GM21381 (cell line): ENCODE measurements around the gene NTM.

Experiments used
- ATAC-seq: cut with Tn5 transposase; IDR thresholded peaks from one replicate; pipeline ENCODE4 v1.9.1; 2021; ENCODE audit warnings: mild to moderate bottlenecking, moderate library complexity; ENCODE audit not compliant: unreplicated experiment

NTM gene

DNA sequence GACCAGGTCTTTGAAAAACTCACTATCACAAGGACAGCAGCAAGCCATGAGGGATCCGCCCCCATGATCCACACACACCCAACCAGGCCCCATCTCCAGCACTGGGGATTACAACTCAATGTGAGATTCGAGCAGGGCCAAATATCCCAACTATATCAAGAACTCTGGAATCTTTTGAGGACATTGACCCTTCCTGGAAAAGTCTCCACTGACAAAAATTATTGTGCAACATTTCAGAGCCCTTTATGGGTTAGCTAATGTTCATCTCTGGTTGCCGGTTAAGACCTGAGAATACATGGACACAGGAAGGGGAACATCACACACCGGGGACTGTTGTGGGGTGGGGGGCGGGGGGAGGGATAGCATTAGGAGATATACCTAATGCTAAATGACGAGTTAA is 479.1 kb downstream of the NTM start:
- ATAC-seq, result no peak

DNA sequence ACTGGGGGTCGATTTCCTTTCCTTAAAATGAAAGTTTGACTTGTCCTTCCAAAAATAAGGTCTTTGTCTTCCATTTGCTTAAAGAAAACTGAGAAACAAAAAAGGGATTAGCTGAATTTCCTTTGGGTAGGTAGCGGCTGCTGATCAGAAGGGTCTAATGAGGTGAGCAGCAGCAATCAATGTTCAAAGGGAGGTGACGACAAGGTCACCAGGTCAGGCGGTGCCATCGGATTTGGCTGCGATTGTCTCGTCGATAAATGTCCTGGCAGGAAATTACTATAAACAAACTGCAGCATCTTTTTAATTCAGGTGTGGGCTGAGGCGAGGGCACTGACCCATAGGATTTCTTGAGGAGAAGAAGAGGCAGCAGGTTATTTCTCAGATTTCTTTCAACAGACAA is 480.1 kb downstream of the NTM start:
- ATAC-seq, result no peak

DNA sequence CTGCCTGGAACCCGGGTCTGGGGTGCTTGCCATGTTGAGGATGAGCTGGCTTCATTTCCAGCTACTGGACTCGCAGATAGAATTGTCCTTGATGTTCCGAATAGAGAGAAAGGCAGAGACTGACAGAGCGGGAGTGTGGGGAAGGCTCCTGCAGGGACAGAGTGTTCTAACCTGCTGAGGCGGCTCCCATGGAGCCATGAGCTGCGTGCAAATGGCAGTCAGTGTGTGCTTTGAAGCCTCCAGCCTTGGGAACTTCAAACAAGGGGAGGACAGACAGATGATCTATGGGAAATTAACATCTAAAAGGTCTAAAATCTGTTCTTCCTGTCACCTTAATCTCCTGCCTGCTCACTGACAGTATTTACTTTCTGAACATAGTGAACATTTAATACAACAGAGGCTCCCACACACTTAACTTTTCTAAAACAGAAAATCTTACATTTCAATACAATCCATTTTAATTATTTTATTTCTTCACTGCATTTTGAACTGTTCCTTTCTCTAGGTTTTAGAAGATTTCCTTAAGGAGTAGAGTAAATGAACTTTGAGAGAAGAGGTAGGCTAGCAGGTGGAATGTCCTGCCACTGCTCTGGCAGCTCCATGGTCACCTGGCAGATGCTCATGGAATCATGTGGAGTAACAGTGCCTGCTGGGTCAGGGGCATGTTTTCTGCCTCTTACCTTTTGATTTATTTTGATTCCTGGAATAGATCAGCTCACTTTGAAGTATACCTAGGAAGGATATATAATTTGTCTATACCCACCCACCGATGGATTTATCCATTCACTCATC is 481.7 kb downstream of the NTM start:
- ATAC-seq, result no peak

DNA sequence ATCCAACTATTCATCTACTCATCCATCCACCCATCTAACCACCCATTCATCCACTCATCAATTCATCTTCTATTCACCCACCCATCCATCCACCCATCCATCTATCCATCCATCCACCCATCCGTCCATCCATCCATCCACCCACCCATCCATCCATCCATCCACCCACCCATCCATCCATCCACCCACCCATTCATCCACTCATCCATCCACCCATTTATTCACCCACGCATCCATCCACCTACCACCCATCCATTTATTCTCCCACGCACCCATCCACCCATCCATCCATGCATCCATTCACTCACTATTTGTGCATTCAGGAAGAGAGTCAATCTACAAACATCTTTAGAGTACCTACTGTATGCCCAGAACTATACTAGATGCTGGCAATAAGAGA is 482.3 kb downstream of the NTM start:
- ATAC-seq, result no peak

DNA sequence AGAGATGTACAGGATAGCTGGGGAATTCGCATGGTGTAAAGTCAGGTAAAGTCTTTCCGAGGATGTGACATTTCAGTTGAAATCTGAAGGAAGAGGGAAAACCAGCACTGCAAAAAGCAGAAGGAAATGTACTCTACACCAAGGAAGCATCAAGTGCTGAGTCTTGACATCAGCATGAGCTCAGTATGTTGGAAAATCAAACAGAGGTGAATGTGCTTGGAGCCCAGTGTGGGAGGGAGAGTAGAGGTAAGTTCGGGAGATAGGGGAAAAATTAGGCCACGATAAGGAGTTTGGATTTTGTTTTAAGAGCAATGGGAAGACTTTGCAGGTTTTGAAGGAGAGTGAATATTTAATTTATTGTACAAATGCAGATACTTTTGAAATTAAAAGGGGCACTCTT is 484.0 kb downstream of the NTM start:
- ATAC-seq, result no peak

DNA sequence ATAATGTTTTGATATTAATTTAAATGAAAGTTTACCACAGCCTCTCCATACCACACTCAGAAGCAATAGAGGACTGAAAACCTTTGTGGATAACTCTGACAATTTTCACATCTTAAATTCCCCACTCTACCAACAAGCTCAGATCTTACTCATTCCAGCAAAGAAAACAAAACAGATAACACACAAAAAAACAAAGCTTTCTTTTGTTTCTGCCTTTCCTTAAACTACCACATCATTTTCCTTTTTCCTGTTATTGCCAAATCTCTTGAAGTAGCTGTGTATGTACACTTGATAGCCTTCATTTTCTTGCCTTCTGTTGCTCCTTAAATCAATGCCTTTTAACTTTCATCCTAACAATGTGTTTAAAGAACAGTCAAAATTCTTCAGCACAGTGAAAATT is 484.9 kb downstream of the NTM start:
- no peak for ATAC-seq

DNA sequence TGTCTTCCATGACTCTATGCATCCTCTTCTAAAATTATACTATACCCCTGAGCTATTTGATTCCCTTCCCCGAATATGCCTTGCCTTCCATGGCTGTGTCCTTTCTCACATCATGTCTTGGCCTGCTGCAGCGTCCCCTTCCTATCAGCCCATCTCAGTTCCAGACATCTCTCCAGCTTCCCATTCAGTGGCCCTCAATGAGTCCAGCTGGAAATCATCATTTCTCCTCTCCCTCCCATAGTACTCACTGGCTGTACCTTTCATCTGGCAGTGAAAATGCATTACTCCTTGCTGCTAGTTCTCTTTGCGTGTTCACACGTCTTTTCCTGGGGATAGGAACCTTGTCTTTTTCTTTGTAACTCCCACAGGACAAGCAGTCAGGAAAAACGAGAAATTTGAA is 486.8 kb downstream of the NTM start:
- ATAC-seq, result no peak

DNA sequence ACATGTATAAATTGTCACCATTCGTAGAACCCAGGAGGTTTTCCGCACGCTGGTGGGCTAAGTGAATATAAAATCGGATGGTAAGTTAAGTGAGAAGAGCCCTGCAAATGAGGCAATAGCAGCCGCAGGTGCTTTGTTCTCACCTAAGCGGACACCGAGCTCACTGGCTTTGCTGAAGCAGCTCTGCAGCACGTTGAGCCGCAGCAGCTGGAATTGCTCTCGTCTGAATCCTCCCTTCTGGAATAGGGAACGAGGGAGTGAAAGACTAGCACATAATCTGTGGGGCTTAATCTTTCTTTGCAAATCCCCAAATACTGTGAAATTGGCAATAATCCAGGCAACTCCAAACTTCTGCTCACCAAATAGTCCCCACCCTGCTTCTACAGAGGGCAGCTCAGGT is 488.1 kb downstream of the NTM start:
- no peak for ATAC-seq

DNA sequence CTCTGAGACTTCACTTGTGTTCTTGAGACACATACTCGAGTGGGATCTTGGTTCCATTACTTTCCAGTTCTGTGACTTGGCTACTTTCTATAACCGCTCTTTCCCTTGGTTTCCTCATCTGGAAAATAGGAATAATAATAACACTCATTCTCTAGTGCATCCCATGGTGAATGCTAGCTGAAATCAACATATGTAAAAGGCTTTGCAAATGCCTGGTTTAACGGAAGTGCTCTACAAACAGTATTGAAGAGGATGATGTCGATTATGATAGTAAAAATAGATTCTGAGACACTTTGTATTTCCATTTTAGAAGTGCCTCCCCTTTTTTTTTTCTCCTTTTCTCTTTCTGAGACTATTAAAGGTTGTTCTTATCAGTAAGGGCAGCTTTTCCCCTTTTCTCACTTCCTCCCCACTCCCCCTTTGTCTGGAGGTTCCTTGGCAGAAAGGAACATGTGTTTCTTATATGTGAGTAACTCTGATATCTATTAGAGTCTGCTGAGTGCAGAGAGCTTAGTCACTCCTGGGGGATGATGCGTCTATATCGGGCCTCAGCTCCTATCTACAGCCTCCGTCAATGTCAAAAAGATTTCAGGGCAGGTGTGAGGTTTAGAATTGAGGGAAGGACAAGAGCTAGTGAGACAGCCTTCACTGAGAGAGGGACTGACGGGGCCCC is 489.3 kb downstream of the NTM start:
- no peak for ATAC-seq

DNA sequence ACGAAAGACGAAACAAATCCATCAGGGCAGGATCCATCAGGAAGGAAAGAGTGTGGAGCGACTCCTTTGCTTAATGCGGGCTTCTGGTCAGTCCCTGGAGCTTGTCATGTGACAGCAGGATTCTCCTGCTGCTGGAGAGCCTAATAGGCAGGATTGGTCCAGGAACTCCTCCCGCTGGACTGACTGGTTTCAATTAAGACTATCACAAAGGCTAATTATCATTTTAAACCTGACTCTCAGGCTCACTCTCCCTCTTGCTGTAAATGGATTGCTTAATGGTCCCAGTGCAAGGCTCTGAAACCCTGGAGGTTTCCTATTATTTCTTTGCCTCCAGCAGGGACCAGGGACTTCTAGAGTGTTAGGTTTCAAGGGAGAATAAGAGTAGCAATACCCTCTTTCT is 493.8 kb downstream of the NTM start:
- no peak for ATAC-seq

DNA sequence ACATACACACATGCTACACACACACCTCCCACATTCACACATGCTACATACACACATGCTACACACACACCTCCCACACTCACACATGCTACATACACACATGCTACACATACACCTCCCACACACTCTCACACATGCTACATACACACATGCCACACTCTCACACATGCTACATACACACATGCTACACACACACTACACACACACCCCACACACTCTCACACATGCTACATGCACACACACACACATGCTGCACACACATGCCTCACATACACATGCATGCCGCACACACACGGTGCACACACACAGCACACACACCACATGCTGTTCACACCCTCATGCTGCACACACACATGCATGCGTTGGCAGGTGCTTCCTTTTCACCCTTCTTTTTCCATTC is 495.4 kb downstream of the NTM start:
- no peak for ATAC-seq

DNA sequence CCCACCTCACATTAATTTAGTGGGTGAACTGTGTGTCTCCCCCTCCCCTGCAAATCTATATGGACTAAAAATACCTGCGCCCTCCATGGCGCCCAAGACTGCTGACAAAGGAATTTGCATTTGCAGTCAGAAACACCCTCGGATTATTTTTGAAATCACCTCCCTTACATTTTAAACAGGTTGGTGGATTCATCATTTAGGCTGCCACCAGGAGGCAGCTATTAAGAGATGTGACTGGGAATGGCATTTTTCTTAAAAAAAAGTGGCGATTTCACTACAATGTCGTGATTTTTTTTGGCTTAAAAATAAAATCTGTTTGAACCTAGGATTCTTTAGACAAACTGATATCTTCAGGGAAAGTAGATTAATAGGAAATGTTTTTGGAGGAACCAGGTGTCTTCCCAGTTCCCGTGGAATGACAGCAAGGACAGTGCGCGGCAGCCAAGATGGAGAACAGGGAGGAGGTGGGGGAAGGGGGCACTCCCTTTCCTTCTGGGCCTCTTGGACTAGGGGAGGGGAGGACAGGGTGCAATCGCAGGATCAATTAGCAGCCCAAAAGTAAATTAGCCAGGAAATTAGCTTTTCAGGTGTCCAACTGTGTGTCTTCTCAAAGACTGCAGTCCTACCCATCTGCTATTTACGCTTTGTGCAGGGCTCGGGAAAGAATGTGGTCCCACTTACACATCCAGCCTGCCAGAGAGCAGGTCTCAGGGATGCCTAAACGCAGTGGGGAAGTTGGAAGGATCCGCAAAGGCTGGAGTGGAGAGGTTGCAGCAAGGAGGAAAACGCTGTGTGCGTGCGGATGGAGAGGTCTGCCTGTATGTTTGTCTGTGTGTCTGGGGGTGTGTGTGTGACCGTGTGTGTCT is 496.4 kb downstream of the NTM start:
- ATAC-seq, result no peak

DNA sequence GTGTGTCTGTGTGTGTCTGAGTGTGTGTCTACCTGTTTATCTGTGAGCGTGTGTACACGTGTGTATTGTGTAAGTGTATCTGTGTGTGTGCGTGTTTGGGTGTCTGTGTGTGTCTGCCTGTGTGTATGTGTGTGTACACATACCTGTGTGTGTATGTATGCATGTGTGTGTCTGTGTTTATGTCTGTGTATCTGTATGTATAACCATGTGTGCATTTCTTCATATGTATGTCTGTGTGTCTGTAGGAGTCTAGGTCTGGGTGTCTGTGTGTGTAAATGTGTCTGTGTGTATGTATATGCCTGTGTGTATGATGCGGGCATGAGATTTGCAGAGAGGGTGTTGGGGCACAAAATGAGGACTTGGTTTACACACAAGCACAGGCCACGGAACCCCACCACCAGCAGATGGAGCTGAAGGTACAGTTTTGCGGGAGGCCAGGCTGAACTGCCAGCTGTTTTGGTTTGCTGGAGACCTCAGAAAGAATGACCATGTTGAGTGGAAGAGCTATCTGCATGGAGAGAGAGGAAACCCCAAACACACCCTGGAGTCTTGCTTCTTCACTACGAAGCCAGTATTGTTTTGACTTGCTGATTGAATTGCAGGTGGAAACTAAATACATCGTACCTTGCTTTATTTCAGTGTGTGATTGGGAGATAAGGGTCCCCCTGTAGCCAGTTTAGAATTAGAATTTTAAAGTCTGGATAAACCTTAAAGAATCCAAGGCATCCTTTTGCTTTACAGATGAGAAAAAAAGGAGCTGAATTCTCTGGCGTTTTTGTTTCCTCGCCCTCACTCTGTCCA is 497.2 kb downstream of the NTM start:
- ATAC-seq, result no peak

DNA sequence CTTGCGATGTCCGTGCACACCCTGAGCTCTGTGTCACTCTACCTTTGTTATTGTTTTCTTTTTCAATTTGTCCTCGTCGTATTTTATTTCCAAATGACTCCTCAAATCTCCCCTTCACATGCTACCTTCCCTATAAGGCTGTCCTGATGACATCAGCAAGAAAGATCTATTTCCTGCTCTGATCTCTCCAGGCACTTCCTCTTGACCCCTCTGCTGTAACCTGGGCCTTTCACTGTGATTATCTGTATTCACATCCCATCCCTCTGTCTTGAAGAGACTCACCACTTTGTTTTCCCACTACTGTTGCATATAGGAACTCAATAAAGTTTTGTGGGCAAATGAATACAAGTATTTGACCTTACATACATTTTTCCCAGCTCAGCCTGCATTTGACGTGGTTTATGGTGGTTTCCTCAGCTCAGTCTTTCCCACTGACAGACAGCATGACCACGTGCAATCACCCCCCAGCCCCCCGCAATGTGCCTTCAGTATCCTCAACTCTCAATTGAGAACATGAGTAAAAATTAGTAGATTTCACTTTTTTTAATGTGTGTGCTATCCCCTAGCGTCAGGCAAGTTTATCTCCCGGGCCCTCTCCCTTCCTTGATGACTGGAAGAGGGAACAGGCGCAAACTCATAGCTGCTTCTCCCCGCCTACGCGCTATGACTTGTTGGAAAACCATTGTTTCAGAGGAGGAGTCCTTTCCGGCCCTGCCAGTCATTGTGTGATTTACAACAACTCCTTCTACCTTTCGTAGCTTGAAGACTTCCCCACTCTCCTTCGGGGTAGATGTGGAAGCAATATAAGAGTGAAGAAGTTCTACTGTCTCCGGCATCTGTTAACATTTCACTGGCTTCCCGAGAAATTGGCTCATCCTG is 498.5 kb downstream of the NTM start:
- no peak for ATAC-seq

DNA sequence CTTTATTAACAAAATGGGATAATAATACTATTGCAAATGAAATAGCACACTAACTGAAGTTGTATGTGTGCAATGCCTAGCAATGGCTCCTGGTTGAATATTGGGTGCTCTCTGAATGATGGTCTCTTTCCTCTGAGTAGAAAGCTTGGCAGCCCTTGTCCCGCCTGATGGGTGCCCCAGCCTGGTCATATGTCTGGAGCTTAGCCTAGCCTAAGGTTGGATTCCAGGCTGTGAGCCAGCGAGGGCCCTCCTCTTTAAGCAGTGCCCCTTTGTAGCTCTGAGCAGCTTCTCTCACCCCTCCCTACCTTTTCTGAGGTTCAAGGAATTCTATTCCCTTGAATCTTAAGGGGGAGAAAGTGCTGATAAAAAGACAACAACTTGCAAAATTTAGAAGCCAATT is 499.9 kb downstream of the NTM start:
- no peak for ATAC-seq

DNA sequence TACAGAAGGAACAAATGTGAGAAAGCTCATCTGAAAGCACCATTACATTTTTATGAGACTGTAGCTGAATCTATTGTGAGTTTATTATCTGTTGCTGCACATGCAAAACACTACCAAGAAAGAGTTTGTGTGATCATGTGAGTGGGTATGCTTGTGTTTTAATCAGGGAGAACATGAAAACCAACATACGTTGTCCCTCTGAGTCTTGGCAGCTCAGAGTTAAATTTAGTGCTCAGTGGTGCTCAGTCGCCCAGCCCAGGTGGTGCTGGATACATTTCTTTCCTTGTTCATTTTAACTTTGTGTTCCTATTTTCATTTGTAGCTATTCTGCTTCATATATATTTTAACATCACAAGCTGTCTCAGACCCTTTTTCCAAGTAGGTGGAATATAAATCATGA is 500.6 kb downstream of the NTM start:
- no peak for ATAC-seq

DNA sequence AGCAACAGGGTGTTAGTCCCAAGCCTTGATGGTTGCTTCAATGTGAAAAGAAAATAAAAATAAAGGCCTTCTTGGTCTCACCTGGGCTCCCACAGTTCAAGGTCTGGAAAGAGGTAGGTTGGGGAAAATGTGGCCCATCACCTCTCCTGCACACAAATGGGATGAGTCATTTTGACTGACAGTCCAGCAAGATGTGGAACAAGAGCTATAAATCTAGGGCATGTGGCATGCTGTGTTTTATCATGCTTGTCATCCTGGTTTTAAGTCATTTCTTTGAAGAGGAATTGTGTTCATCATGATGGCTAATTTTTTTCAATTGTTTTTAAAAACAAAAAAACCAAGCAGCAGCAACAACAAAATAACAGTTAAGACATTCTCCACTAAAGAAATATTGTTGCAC is 503.7 kb downstream of the NTM start:
- no peak for ATAC-seq

DNA sequence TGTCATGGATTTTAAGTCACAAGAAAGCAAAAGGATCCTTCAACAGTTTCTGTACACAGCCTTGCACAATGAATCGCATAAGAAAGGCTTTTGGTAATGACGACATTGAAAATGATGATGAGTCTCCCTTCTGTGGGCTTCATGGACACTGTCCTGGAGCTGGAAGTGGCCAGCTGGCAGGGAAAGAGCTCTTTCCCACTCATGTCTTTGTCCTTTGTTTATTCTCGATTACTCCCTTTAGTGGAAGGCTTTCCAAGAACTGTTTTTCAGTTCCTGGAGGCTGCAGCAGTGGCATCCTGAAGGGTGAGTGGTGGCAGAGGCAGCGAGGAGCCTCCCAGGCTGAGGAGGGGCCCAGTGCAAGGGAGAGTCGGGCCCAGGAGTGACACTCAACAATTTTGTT is 505.2 kb downstream of the NTM start:
- no peak for ATAC-seq

DNA sequence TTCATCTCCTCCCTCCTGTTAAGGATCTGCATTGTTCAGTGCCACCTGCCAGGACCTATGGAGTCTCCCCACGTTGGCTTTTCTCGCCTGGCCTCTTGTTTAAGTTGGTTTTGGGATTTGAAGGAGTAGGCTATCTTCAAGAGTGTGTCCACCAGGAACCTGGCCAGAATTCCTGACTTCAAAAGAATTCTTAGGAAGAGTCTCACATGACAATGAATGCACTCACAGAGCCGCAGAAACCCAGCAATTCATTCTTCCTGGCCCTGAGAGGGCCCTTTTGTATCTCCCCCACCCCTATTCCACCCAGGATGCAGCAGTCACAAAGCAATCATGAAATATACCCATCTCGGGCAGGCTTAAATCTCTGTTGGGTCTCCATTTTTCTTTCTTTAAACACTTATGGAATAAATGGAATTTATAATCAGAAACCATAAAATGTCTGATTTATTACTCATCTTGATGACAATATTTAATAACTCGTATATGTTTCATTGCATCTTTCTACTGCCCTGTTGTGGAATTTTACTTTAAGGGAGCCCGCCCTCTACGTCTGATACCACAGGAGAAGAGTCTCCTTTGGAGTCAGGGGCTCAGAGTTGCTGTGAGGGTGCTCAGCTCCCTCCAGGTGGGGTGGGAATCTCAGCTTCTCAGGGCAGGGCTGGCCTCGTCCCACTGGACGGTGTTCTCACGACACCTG is 507.0 kb downstream of the NTM start:
- no peak for ATAC-seq
